Trophoblast cell (in vitro differentiated cells and primary cell): Measurements from ENCODE around the gene TGFBR3L.

ENCODE experiments used
- DNase-seq, 2 donors: peaks; one replicate each; pipeline ENCODE4 v3.0.0-alpha.2; 2016
- H2AFZ ChIP-seq: 2 replicates; pipeline ENCODE4 v1.6.1; 2013; ENCODE audit warnings: low read length, moderate library complexity, mild to moderate bottlenecking; ENCODE audit not compliant: insufficient read depth, poor library complexity
- H2AK5ac ChIP-seq: 2 replicates; pipeline ENCODE4 v1.6.1; 2013; ENCODE audit warnings: mild to moderate bottlenecking, low read length
- H2BK120ac ChIP-seq: 2 replicates; pipeline ENCODE4 v1.6.1; 2013; ENCODE audit warnings: low read length, mild to moderate bottlenecking, moderate library complexity; ENCODE audit not compliant: insufficient read depth, poor library complexity
- H2BK12ac ChIP-seq: 2 replicates; pipeline ENCODE4 v1.6.1; 2013; ENCODE audit warnings: mild to moderate bottlenecking, low read length, moderate library complexity
- H2BK5ac ChIP-seq: 2 replicates; pipeline ENCODE4 v1.6.1; 2013; ENCODE audit warnings: low read length, low read depth, moderate library complexity, mild to moderate bottlenecking; ENCODE audit not compliant: poor library complexity
- H3K14ac ChIP-seq: 2 replicates; pipeline ENCODE4 v1.6.1; 2013; ENCODE audit warnings: mild to moderate bottlenecking, low read length
- H3K18ac ChIP-seq: 2 replicates; pipeline ENCODE4 v1.6.1; 2013; ENCODE audit warnings: mild to moderate bottlenecking, low read length
- H3K23ac ChIP-seq: 2 replicates; pipeline ENCODE4 v1.6.1; 2013; ENCODE audit warnings: low read length
- H3K27ac ChIP-seq: 2 replicates; pipeline ENCODE4 v1.5.1; 2013; ENCODE audit warnings: low read depth, mild to moderate bottlenecking, inconsistent platforms, low read length, moderate library complexity
- H3K27me3 ChIP-seq: 2 replicates; pipeline ENCODE4 v1.6.1; 2013; ENCODE audit warnings: inconsistent platforms, mild to moderate bottlenecking, low read length, moderate library complexity; ENCODE audit not compliant: insufficient read depth
- H3K36me3 ChIP-seq, 2 experiments: 1 replicate in 1 of 2; 2 replicates in 1 of 2; pipeline ENCODE4 v1.6.1; 2013; ENCODE audit warnings: low read length in 2 of 2, mild to moderate bottlenecking in 2 of 2, moderate library complexity in 1 of 2; ENCODE audit not compliant: insufficient read depth in 2 of 2, control insufficient read depth in 1 of 2
- H3K4ac ChIP-seq: 2 replicates; pipeline ENCODE4 v1.6.1; 2013; ENCODE audit warnings: low read depth, mild to moderate bottlenecking, low read length, moderate library complexity
- H3K4me1 ChIP-seq, 2 experiments: 1 replicate in 1 of 2; 2 replicates in 1 of 2; pipeline ENCODE4 v1.6.1; 2013; ENCODE audit warnings: low read length in 2 of 2, mild to moderate bottlenecking in 2 of 2, moderate library complexity in 1 of 2; ENCODE audit not compliant: insufficient read depth in 2 of 2, control insufficient read depth in 1 of 2
- H3K4me2 ChIP-seq: 2 replicates; pipeline ENCODE4 v1.6.1; 2013; ENCODE audit warnings: inconsistent platforms, mild to moderate bottlenecking, low read length, moderate library complexity
- H3K4me3 ChIP-seq: 2 replicates; pipeline ENCODE4 v1.5.1; 2013; ENCODE audit warnings: mild to moderate bottlenecking, low read depth, low read length, inconsistent platforms
- H3K79me1 ChIP-seq: one replicate; pipeline ENCODE4 v1.6.1; 2013; ENCODE audit warnings: low read length
- H3K79me2 ChIP-seq: 2 replicates; pipeline ENCODE4 v1.6.1; 2013; ENCODE audit warnings: low read length, mild to moderate bottlenecking; ENCODE audit not compliant: control insufficient read depth, insufficient read depth, poor library complexity
- H3K9ac ChIP-seq: 2 replicates; pipeline ENCODE4 v1.6.1; 2013; ENCODE audit warnings: mild to moderate bottlenecking, low read length
- H3K9me3 ChIP-seq: 2 replicates; pipeline ENCODE4 v1.6.1; 2013; ENCODE audit warnings: low read depth, mild to moderate bottlenecking, control low read depth, inconsistent platforms, low read length; ENCODE audit not compliant: insufficient read depth
- H4K12ac ChIP-seq: 2 replicates; pipeline ENCODE4 v1.6.1; 2013; ENCODE audit warnings: low read depth, mild to moderate bottlenecking, low read length, moderate library complexity
- H4K8ac ChIP-seq: 2 replicates; pipeline ENCODE4 v1.6.1; 2013; ENCODE audit warnings: low read depth, mild to moderate bottlenecking, low read length, moderate library complexity
- H4K91ac ChIP-seq: one replicate; pipeline ENCODE4 v1.6.1; 2013; ENCODE audit warnings: low read depth, mild to moderate bottlenecking, low read length, moderate library complexity
- WGBS: extraction: QIAGEN DNeasy Blood & Tissue Kit; methylation state at CpG from one replicate; pipeline ENCODE4 v1.1.7; 2013; ENCODE audit warnings: missing lambda C conversion rate; ENCODE audit not compliant: insufficient read length, insufficient coverage; ENCODE audit errors: extremely low coverage; 5-methylcytosine and 5-hydroxymethylcytosine counted together

Gene TGFBR3L

DNA sequence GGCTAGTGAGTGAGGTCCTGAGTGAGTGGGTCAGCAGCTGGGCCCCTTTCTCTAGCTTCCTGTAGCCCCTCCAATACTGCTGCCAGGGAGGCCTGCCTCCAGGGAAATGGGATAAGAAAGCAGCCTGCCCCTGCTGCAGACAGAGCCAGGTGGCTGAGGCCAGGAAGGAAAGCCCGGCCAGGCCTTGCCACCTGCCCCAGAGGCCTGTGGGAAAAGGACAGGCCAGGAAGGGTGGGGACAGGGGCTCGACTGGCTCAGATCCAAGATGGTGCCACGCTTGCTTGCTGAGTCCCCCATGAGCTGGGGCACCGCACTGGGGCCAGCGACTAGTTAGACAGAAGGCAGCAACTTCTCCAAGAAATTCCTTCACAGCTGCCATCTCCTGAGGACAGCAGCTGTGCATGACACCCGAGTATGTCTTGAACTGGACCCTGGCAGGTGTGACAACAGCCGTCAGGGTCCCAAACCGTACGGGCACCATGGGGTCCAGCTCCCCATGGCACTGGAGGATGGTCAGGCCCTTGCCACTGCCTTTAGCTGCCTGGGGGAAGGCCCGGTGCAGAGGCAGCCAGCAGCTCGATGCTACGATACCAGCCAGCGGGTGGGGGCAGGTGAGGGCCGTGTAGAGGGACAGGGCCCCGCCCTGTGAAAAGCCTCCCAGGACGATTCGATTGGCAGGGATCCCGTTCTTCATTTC lies 35.4 kb upstream of the TGFBR3L start:
- Histone ChIP-seq H4K12ac (no peak overlapping the region), H3K4ac (no peak overlapping the region), H3K79me2 (no peaks in the 10 kb centered on the region), H2BK120ac (no peak overlapping the region), H4K8ac (no peak overlapping the region), H2AK5ac (peak overlapping the region; percentile 24), H4K91ac (no peak overlapping the region), H3K79me1 (no peaks in the 10 kb centered on the region), H3K36me3 (no peaks in the 10 kb centered on the region), H3K18ac (no peak overlapping the region), H3K27me3 (peaks cover 7% of the 10 kb centered on the region), H3K23ac (no peak overlapping the region), H2BK5ac (no peak overlapping the region), H3K9me3 (no peaks in the 10 kb centered on the region), H3K4me2 (no peak overlapping the region), H2BK12ac (no peak overlapping the region), H3K27ac (no peak overlapping the region), H2AFZ (no peak overlapping the region), H3K9ac (no peak overlapping the region), H3K4me3 (no peak overlapping the region), H3K4me1 (peaks cover 0 to 4% of the 10 kb centered on the region in 2 experiments), H3K14ac (no peak overlapping the region)
- DNase-seq: no peak
- whole genome bisulfite sequencing: no CpG with 5 or more reads among the region's 18 CpGs

GRCh38 chr19:7879836-7880235 lies 34.8 kb upstream of the TGFBR3L start:
- Histone ChIP-seq H4K12ac (no peak overlapping the region), H2BK5ac (no peak overlapping the region), H4K91ac (no peak overlapping the region), H3K9ac (no peak overlapping the region), H3K79me2 (no peaks in the 10 kb centered on the region), H3K27ac (no peak overlapping the region), H3K4me2 (no peak overlapping the region), H2BK120ac (no peak overlapping the region), H3K36me3 (no peaks in the 10 kb centered on the region), H4K8ac (no peak overlapping the region), H3K9me3 (no peaks in the 10 kb centered on the region), H3K4ac (no peak overlapping the region), H2AFZ (no peak overlapping the region), H3K4me3 (no peak overlapping the region), H2BK12ac (no peak overlapping the region), H3K27me3 (peaks cover 2% of the 10 kb centered on the region), H3K4me1 (no peaks in the 10 kb centered on the region), H3K14ac (no peak overlapping the region), H3K18ac (no peak overlapping the region), H3K23ac (no peak overlapping the region), H2AK5ac (no peak overlapping the region), H3K79me1 (no peaks in the 10 kb centered on the region)
- whole genome bisulfite sequencing: no CpG with 5 or more reads among the region's 19 CpGs
- DNase-seq: no peak

GRCh38 chr19:7881910-7882309 lies 32.7 kb upstream of the TGFBR3L start:
- H3K4me3 ChIP-seq: no peak overlapping the region
- no peaks in the 10 kb centered on the region for H3K4me1 ChIP-seq
- H2AK5ac ChIP-seq: no peak overlapping the region
- no peak overlapping the region for H4K12ac ChIP-seq
- no peak overlapping the region for H4K8ac ChIP-seq
- no peaks in the 10 kb centered on the region for H3K79me2 ChIP-seq
- no peak overlapping the region for H3K27ac ChIP-seq
- H3K4ac ChIP-seq: no peak overlapping the region
- H3K79me1 ChIP-seq: no peaks in the 10 kb centered on the region
- H3K36me3 ChIP-seq: no peaks in the 10 kb centered on the region
- H3K9ac ChIP-seq: no peak overlapping the region
- no peak overlapping the region for H3K18ac ChIP-seq
- no peak overlapping the region for H3K14ac ChIP-seq
- H3K27me3 ChIP-seq: no peaks in the 10 kb centered on the region
- H3K4me2 ChIP-seq: no peak overlapping the region
- DNase-seq: no peak
- no peak overlapping the region for H4K91ac ChIP-seq
- H2BK5ac ChIP-seq: no peak overlapping the region
- H2BK12ac ChIP-seq: no peak overlapping the region
- H2AFZ ChIP-seq: no peak overlapping the region
- no peaks in the 10 kb centered on the region for H3K9me3 ChIP-seq
- H2BK120ac ChIP-seq: no peak overlapping the region
- no peak overlapping the region for H3K23ac ChIP-seq
- no CpG with 5 or more reads among the region's 3 CpGs for WGBS

- WGBS: no CpG with 5 or more reads among the region's 4 CpGs
Measured at GRCh38 chr19:7883105-7883504, 31.5 kb upstream of the TGFBR3L start.

More at GRCh38 chr19:7883105-7883504, 31.5 kb upstream of the TGFBR3L start:
- no peaks in the 10 kb centered on the region for H3K79me1 ChIP-seq
- no peak overlapping the region for H2BK120ac ChIP-seq
- no peak overlapping the region for H3K14ac ChIP-seq
- no peak overlapping the region for H3K4ac ChIP-seq
- H4K91ac ChIP-seq: no peak overlapping the region
- H3K36me3 ChIP-seq: no peaks in the 10 kb centered on the region
- no peaks in the 10 kb centered on the region for H3K79me2 ChIP-seq
- no peaks in the 10 kb centered on the region for H3K27me3 ChIP-seq
- H3K4me1 ChIP-seq: peaks cover 0 to 1% of the 10 kb centered on the region in 2 experiments
- no peak for DNase-seq
- H3K4me2 ChIP-seq: no peak overlapping the region
- H2AFZ ChIP-seq: no peak overlapping the region
- H2BK5ac ChIP-seq: no peak overlapping the region
- no peak overlapping the region for H3K18ac ChIP-seq
- H3K9me3 ChIP-seq: no peaks in the 10 kb centered on the region
- no peak overlapping the region for H2BK12ac ChIP-seq
- no peak overlapping the region for H4K12ac ChIP-seq
- no peak overlapping the region for H3K23ac ChIP-seq
- no peak overlapping the region for H3K27ac ChIP-seq
- H2AK5ac ChIP-seq: no peak overlapping the region
- no peak overlapping the region for H4K8ac ChIP-seq
- H3K9ac ChIP-seq: no peak overlapping the region
- H3K4me3 ChIP-seq: no peak overlapping the region
